ENCODE results near the gene MYH6.

MYH6 gene

DNA sequence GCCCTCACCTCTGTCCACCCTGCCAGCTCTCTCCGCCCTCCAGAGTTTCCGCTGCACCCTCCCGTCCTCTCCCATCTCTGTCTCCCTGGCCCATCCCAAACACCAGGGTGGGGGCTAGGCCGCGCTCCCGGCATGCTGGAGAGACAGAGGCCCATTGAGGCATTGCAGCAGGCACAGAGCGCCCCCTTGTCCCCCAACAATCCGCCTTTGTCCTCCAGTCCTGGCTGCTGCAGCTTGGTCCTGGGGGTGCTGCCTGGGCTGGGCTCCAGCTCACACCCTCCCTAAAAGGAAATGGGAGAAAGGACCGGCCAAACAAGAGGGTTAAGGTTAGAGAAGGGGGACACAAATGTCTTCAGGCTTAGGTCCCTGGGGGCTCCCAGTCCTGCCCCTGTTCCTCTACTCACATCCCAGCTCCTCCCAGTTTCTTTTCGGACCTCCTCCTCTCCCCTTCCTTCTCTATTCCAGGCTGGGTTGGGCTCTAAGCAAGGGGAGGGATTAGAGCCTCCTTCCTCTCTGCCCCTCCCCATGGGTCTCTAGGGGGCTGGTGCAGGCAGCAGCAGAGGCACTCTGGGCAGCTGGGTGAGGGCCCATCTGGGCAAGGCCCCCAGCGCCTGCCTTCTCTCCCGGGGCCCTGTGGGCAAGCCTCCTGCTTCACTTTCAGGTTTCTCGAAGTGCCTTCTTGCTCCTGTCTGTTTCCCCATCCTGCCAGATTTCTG is 31.4 kb downstream of the MYH6 start, which contains the start of gene CMTM5:
TSS of gene CMTM5 (plus strand) at position 565 of the 716 bp plus-strand sequence. CDS start 206 bp downstream, outside the sequence.
- TF ChIP-seq, protein P1, sequence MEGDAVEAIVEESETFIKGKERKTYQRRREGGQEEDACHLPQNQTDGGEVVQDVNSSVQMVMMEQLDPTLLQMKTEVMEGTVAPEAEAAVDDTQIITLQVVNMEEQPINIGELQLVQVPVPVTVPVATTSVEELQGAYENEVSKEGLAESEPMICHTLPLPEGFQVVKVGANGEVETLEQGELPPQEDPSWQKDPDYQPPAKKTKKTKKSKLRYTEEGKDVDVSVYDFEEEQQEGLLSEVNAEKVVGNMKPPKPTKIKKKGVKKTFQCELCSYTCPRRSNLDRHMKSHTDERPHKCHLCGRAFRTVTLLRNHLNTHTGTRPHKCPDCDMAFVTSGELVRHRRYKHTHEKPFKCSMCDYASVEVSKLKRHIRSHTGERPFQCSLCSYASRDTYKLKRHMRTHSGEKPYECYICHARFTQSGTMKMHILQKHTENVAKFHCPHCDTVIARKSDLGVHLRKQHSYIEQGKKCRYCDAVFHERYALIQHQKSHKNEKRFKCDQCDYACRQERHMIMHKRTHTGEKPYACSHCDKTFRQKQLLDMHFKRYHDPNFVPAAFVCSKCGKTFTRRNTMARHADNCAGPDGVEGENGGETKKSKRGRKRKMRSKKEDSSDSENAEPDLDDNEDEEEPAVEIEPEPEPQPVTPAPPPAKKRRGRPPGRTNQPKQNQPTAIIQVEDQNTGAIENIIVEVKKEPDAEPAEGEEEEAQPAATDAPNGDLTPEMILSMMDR (IDR thresholded peaks at IDR 0.05; ENCODE audit: insufficient read depth, low read depth, low read length, missing control alignments): no peak
- no peak for DNase-seq (ENCODE audit: low read depth)
- no peak within 1 kb of the TSS for H3K4me3 ChIP-seq (ENCODE audit: low read length)

DNA sequence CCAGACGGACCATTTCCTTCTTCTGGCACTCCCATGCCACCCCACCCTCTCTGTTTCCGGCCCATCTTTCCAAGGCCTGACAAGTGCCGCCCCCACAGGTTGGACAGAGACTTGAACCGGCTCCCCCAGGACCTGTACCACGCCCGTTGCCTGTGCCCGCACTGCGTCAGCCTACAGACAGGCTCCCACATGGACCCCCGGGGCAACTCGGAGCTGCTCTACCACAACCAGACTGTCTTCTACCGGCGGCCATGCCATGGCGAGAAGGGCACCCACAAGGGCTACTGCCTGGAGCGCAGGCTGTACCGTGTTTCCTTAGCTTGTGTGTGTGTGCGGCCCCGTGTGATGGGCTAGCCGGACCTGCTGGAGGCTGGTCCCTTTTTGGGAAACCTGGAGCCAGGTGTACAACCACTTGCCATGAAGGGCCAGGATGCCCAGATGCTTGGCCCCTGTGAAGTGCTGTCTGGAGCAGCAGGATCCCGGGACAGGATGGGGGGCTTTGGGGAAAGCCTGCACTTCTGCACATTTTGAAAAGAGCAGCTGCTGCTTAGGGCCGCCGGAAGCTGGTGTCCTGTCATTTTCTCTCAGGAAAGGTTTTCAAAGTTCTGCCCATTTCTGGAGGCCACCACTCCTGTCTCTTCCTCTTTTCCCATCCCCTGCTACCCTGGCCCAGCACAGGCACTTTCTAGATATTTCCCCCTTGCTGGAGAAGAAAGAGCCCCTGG is 32.4 kb downstream of the MYH6 start:
- H3K4me3 ChIP-seq (ENCODE audit: low read length): no peak overlapping the region
- TF ChIP-seq, protein P1 (IDR thresholded peaks at IDR 0.05; ENCODE audit: insufficient read depth, low read depth, low read length, missing control alignments): no peak
- no peak for DNase-seq (ENCODE audit: low read depth)

DNA sequence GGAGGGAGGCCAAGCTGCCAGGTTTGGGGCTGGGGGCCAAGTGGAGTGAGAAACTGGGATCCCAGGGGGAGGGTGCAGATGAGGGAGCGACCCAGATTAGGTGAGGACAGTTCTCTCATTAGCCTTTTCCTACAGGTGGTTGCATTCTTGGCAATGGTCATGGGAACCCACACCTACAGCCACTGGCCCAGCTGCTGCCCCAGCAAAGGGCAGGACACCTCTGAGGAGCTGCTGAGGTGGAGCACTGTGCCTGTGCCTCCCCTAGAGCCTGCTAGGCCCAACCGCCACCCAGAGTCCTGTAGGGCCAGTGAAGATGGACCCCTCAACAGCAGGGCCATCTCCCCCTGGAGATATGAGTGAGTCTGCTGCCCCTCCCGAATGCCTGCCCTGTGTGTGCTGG is 35.0 kb downstream of the MYH6 start:
- TF ChIP-seq, protein P1 (IDR thresholded peaks at IDR 0.05; ENCODE audit: insufficient read depth, low read depth, low read length, missing control alignments): no peak
- H3K4me3 ChIP-seq (ENCODE audit: low read length): no peak overlapping the region
- DNase-seq (ENCODE audit: low read depth): no peak

DNA sequence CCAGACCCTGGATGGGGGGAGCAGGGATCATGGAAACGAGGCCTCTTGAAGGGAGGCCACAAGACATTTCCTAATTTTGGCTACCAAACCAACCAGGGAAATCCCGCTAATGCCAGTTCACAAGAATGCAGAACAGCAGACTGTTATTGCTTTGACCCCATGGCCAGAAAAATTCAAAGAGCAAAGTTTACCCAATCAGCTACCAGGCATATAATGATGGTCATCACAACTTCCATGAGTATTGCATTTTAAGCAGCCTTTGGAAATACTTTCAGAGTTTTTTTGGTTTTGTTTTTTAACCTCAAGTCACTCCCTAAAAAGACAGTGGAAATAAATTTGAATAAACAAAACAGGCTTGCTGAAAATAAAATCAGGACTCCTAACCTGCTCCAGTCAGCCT is 35.6 kb downstream of the MYH6 start, which contains the start of gene IL25:
TSS of gene IL25 (plus strand) at position 301 of the 400 bp plus-strand sequence.
- TF ChIP-seq, protein P1 (IDR thresholded peaks at IDR 0.05; ENCODE audit: insufficient read depth, low read depth, low read length, missing control alignments): no peak
- DNase-seq (ENCODE audit: low read depth): no peak
- no peak within 1 kb of the TSS for H3K4me3 ChIP-seq (ENCODE audit: low read length)

DNA sequence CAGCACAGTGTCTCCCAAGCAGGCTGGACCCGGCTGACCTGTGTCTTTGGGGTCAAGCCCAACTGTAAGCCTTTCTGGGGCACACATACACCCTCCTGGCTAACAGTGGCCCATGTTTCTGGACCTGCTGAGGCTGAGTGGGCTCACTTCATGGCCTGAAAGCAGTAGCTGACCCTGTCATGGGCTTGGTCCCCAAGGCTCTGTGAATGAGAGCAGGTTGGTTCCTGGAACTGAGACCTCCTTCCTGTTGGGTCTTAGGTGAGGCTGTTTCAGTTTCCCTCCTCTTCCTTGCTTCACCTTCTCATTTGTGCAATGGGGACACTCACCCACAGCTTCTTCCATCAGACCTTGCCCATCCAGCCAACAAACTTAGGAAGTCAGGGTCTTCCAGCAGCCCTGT is 36.2 kb downstream of the MYH6 start:
- DNase-seq (ENCODE audit: low read depth): no peak
- TF ChIP-seq, protein P1 (IDR thresholded peaks at IDR 0.05; ENCODE audit: insufficient read depth, low read depth, low read length, missing control alignments): no peak
- no peak overlapping the region for H3K4me3 ChIP-seq (ENCODE audit: low read length)

DNA sequence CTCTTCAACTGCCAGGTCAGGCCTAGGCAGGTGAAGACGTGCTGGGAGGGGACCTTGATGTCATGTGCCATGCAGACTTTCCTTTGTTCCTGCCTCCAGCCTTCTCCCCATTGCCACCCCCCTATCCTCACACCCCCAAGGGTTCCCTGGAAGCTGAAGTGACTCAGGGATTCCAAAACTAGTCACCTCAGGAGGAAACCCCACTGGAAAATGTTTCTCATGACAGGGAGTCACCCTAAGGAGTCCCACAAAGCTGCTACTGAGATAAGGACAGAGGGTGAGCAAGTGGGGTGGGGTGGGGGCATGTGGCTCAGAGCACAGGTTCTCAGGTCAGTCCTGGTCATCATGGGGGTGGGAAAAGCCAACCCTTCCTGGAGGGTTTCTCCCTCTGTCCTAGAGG is 37.9 kb downstream of the MYH6 start:
- H3K4me3 ChIP-seq (ENCODE audit: low read length): no peak overlapping the region
- DNase-seq (ENCODE audit: low read depth): no peak
- TF ChIP-seq, protein P1 (IDR thresholded peaks at IDR 0.05; ENCODE audit: insufficient read depth, low read depth, low read length, missing control alignments): no peak
